SK-N-MC (cell line): Measurements from ENCODE around the gene SPATA6L.

Source experiments
- EZH2 ChIP-seq: fragments of 200-600 bp; sonication (generic); IDR thresholded peaks from one replicate; pipeline ENCODE4 v1.6.1; 2017; ENCODE audit warnings: antibody characterized with exemption
- FOXP2 ChIP-seq: optimal IDR thresholded peaks from 2 replicates; pipeline ENCODE3; 2011; ENCODE audit warnings: mild to moderate bottlenecking, moderate library complexity; ENCODE audit not compliant: insufficient read depth; ENCODE audit errors: extremely low read length, control extremely low read depth
- POLR2AphosphoS5 ChIP-seq: IDR thresholded peaks from 2 replicates; pipeline ENCODE4 v1.6.1; 2012; ENCODE audit warnings: mild to moderate bottlenecking, low read depth, low read length, borderline replicate concordance

- TF ChIP-seq POLR2AphosphoS5: no peak
- TF ChIP-seq EZH2: no peak
- TF ChIP-seq FOXP2: no peak
Observed at GRCh38 chr9:4689687-4690104, 23.4 kb upstream of the SPATA6L start.
